WERI-Rb-1 (cell line): Measurements from ENCODE around the gene WDR77.

ENCODE experiments used
- DNase-seq: peaks from one replicate; pipeline ENCODE4 v3.0.0-alpha.2; 2020
- H3K27ac ChIP-seq: fragments of 250-450 bp; sonication (Bioruptor Pico); 2 replicates; pipeline ENCODE4 v1.5.1; 2020; ENCODE audit warnings: mild to moderate bottlenecking, moderate library complexity
- H3K27me3 ChIP-seq: fragments of 250-450 bp; sonication (Bioruptor Pico); 2 replicates; pipeline ENCODE4 v1.5.1; 2021; ENCODE audit warnings: mild to moderate bottlenecking, low read depth, moderate library complexity; ENCODE audit not compliant: insufficient read depth, severe bottlenecking
- H3K36me3 ChIP-seq: fragments of 250-450 bp; sonication (Bioruptor Pico); 2 replicates; pipeline ENCODE4 v1.5.1; 2020; ENCODE audit warnings: mild to moderate bottlenecking, moderate library complexity
- H3K4me3 ChIP-seq: 2 replicates; pipeline ENCODE4 v1.5.1; 2011; ENCODE audit warnings: low read depth, mild to moderate bottlenecking, control low read depth, low read length
- H3K9me3 ChIP-seq: fragments of 250-450 bp; sonication (Bioruptor Pico); 2 replicates; pipeline ENCODE4 v1.5.1; 2021; ENCODE audit warnings: mild to moderate bottlenecking, moderate library complexity; ENCODE audit not compliant: severe bottlenecking
- CTCF ChIP-seq: IDR thresholded peaks from 2 replicates; pipeline ENCODE4 v1.5.1; 2011; ENCODE audit warnings: low read depth, mild to moderate bottlenecking, control low read depth, inconsistent platforms, low read length

WDR77 gene

GRCh38 chr1:111475701-111476100 lies 26.6 kb upstream of the WDR77 start:
- Histone ChIP-seq H3K27me3 (no peaks in the 10 kb centered on the region), H3K36me3 (no peaks in the 10 kb centered on the region), H3K9me3 (no peaks in the 10 kb centered on the region), H3K4me3 (no peak overlapping the region), H3K27ac (no peak overlapping the region)
- no peak for TF ChIP-seq CTCF
- no peak for DNase-seq

- Histone ChIP-seq H3K4me3 (no peak overlapping the region), H3K27ac (no peak overlapping the region), H3K27me3 (no peaks in the 10 kb centered on the region), H3K9me3 (no peaks in the 10 kb centered on the region), H3K36me3 (no peaks in the 10 kb centered on the region)
- DNase-seq: no peak
- TF ChIP-seq CTCF: no peak
These were observed 25.5 kb upstream of the WDR77 start for GRCh38 chr1:111474521-111474920.

GRCh38 chr1:111474106-111474505 lies 25.1 kb upstream of the WDR77 start:
- no peak overlapping the region for H3K4me3 ChIP-seq
- H3K27me3 ChIP-seq: no peaks in the 10 kb centered on the region
- no peak for TF ChIP-seq CTCF

GRCh38 chr1:111471538-111471937 lies 22.5 kb upstream of the WDR77 start:
- H3K4me3 ChIP-seq: no peak overlapping the region

More at GRCh38 chr1:111474106-111474505, 25.1 kb upstream of the WDR77 start:
- no peak overlapping the region for H3K27ac ChIP-seq
- H3K9me3 ChIP-seq: no peaks in the 10 kb centered on the region
- DNase-seq: no peak
- H3K36me3 ChIP-seq: no peaks in the 10 kb centered on the region

GRCh38 chr1:111471012-111471411 lies 22.0 kb upstream of the WDR77 start:
- H3K27ac ChIP-seq: no peak overlapping the region
- no peak overlapping the region for H3K4me3 ChIP-seq
- TF ChIP-seq CTCF: no peak
- no peaks in the 10 kb centered on the region for H3K36me3 ChIP-seq
- no peak for DNase-seq
- H3K9me3 ChIP-seq: no peaks in the 10 kb centered on the region
- H3K27me3 ChIP-seq: no peaks in the 10 kb centered on the region

More at GRCh38 chr1:111471538-111471937, 22.5 kb upstream of the WDR77 start:
- no peaks in the 10 kb centered on the region for H3K27me3 ChIP-seq
- DNase-seq: no peak
- H3K27ac ChIP-seq: no peak overlapping the region
- no peaks in the 10 kb centered on the region for H3K9me3 ChIP-seq
- no peaks in the 10 kb centered on the region for H3K36me3 ChIP-seq
- TF ChIP-seq CTCF: no peak

GRCh38 chr1:111470596-111470995 lies 21.5 kb upstream of the WDR77 start:
- Histone ChIP-seq H3K27me3 (no peaks in the 10 kb centered on the region), H3K9me3 (no peaks in the 10 kb centered on the region), H3K36me3 (no peaks in the 10 kb centered on the region), H3K27ac (no peak overlapping the region), H3K4me3 (no peak overlapping the region)
- no peak for TF ChIP-seq CTCF
- DNase-seq: no peak
